ENCODE data around the gene LDAH.
"Not testable (repeated sequence)": the region's sequence is repeated elsewhere in the genome, so short reads cannot be mapped to it uniquely, and the experiment has no call there.

Gene LDAH

DNA sequence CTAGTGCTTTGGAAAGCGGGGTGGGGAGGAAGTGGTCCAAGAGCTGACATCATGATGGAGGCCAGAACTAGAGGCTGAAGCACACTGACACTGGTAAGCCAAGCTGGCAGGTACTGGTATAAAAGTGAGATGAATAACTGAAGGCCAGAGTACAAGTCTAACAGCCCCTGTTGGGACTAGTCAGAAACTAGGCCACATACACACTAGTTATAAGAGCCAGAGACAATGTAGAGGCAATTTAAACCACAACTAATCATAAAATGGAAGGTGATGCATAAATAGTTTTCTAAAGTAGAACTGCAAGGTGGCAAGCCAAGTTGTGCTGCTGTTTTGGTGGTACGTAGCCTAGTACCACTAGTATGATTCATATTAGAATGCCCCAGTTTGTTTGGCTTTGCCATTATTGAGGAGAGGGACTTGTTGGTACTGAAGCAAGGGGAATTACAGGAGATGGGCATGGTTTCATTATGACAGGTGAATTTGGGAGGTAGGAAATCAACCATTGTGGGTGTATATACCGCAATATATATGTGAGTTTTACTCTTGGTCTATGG is 98.3 kb downstream of the LDAH start:
- in situ Hi-C loops (cut with MboI; ENCODE audit: low sequenced_read_pairs), result no loop called here

DNA sequence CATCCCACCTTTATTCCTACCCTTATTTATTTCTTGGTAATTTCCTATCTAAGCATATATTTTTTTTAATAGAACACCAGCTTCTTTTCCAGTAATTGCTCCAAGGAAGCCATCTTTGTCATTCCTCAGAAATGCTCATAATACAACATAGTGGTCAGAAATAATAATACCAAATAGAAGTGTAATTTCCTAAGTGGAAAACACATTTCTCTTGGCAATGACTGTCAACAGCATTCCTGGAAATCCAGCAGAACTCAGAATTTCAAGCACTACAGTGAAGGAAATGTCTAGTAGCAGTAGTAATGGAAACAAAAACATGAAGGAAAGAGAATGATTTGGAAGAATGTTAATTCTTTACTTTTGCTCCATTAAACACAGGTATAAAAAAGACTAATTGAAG is 99.4 kb downstream of the LDAH start:
- in situ Hi-C loops (cut with MboI; ENCODE audit: low sequenced_read_pairs), result no loop called here

DNA sequence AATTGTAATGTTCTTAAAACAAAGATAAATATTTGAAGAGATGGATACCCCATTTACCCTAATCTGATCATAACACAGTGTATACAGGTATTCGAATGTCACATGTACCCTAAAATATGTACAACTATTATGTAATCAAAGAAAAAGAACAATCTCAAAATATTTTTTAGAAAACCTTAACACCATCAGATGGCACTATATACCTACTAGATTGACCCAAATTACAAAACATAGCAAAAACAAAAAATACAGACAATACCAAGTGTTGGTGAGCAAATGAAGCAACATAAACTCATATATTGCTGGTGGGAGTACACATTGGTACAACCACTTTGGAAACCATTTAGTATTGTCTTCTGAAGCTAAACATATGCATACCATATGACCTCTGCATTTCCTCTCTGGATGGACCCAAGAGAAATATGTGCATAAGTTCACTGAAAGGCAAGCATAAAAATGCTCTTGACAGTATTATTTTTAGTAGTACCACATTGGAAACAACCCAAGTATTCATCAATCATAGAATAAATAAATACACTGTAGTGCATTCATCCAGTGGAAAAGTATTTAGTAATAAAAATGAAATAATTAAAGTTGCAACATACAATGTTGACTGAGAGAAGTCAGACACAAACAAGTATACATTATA is 100.2 kb downstream of the LDAH start:
- in situ Hi-C loops (cut with MboI; ENCODE audit: low sequenced_read_pairs), result no loop called here

DNA sequence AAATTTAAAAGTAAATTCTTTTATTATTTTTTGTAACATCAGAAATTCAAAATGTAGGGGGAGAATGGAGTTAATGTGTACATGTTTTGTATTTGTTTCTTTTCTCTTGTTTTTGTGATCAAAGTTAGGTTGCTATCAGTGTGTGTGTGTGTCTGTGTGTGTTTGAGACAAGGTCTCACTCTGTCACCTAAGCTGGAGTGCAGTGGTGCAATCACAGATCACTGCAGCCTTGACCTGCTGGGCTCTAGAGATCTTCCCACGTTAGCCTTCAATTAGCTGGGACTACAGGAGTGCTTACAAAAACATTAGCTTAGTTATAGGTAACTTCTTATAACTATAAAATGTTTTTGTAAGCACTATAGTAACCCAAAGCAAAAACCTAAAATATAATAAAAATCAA is 105.3 kb downstream of the LDAH start:
- in situ Hi-C loops (cut with MboI; ENCODE audit: low sequenced_read_pairs), result no loop called here

DNA sequence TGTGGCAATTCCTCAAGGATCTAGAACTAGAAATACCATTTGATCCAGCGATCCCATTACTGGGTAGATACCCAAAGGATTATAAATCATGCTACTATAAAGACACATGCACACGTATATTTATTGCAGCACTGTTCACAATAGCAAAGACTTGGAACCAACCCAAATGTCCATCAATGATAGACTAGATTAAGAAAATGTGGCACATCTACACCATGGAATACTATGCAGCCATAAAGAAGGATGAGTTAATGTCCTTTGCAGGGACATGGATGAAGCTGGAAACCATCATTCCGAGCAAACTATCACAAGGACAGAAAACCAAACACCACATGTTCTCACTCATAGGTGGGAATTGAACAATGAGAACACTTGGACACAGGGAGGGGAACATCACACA is 106.7 kb downstream of the LDAH start:
- in situ Hi-C loops (cut with MboI; ENCODE audit: low sequenced_read_pairs), result not testable (repeated sequence)

DNA sequence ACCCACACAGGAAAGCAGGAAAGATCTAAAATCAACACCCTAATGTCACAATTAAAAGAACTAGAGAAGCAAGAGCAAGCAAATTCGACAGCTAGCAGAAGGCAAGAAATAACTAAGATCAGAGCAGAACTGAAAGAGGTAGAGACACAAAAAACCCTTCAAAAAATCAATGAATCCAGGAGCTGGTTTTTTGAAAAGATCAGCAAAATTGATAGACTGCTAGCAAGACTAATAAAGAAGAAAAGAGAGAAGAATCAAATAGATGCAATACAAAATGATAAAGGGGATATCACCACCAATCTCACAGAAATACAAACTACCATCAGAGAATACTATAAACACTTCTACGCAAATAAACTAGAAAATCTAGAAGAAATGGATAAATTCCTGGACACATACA is 108.5 kb downstream of the LDAH start:
- in situ Hi-C loops (cut with MboI; ENCODE audit: low sequenced_read_pairs), result not testable (repeated sequence)

DNA sequence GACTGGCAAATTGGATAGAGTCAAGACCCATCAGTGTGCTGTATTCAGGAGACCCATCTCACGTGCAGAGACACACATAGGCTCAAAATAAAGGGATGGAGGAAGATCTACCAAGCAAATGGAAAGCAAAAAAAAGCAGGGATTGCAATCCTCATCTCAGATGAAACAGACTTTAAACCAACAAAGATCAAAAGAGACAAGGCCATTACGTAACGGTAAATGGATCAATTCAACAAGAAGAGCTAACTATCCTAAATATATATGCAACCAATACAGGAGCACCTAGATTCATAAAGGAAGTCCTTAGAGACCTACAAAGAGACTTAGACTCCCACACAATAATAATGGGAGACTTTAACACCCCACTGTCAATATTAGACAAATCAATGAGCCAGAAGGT is 109.3 kb downstream of the LDAH start:
- in situ Hi-C loops (cut with MboI; ENCODE audit: low sequenced_read_pairs), result not testable (repeated sequence)

DNA sequence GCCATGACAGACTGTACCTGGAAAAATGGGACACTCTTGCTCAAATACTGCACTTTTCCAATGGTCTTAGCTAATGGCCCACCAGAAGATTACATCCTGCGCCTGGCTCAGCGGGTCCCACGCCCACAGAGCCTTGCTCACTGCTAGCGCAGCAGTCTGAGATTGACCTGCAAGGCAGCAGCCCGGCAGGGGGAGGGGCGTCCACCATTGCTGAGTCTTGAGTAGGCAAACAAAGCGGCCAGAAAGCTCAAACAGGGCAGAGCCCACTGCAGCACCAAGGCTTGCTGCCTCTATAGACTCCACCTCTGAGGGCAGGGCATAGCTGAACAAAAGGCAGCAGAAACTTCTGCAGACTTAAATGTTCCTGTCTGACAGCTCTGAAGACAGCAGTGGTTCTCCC is 111.3 kb downstream of the LDAH start:
- in situ Hi-C loops (cut with MboI; ENCODE audit: low sequenced_read_pairs), result not testable (repeated sequence)

DNA sequence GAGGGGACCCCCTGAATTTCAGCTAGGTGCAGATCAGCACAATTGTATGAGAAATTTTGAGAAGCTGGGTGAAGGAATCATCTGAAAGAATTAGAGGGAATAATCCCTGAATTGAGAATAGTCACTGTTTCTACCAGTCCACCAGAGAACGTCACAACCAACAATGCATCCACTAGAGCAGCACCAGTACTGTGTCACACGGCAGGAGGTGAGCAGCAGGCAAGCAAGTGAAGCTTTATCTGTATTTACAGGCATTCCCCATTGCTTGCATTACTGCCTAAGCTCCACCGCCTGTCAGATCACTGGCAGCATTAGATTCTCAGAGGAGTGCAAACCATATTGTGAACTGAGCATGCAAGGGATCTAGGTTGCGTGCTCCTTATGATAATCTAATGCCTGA is 115.3 kb downstream of the LDAH start:
- in situ Hi-C loops (cut with MboI; ENCODE audit: low sequenced_read_pairs), result no loop called here

DNA sequence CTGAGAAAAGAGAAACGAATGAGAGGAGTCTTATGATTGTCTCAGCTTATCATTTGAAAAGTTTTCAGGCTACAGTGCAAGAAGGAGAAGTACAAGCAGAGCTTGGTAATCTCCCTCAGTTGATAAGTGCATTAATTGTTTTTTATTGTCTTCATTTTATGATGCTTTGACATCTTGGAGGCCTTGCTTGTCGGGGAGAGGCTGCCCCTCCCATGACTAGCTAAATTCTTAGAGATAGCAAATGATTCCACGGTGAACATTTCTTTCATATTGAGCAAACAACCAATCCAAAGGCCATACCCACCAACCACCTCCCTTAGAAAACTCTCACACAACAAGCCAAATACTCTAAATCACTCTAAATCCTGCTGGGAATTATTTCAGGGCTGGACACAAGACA is 116.1 kb downstream of the LDAH start:
- in situ Hi-C loops (cut with MboI; ENCODE audit: low sequenced_read_pairs), result no loop called here

DNA sequence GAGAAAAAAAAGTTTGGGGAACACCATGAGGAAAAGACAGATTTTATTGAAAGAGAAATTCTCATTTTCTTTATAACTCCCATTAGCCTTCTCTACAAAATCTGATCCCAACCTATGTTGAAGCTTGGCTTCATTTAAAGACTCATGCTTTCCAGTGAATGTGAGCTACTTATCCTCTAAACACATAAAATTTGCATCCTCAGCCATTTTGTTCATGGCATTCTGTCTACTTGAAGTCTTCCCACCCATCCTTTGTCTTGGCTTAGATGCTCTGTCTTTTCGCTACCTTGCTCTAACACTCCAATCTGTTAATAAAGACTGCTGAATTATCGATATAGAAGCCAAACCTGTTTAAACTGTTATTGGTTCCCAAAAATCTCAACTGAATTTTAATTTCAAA is 116.7 kb downstream of the LDAH start:
- in situ Hi-C loops (cut with MboI; ENCODE audit: low sequenced_read_pairs), result no loop called here

DNA sequence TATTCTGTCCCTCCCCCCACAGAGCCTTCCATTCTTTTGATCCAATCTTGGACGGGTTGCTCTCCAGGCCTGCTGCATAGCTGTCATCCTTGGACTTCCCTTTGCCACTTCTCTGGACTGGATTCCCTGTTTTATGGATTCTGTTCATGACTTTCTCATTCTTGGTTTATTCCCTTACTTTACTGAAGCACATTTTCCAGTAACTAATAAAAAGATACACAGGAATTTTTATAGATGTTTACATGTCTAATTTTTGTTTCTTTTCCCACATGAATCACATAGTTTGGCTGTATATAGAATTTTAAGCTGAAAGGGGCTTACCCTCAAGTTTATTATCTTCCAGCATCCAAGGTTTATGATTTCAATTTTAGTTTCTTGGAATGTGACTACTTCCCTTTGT is 118.0 kb downstream of the LDAH start:
- in situ Hi-C loops (cut with MboI; ENCODE audit: low sequenced_read_pairs), result no loop called here

DNA sequence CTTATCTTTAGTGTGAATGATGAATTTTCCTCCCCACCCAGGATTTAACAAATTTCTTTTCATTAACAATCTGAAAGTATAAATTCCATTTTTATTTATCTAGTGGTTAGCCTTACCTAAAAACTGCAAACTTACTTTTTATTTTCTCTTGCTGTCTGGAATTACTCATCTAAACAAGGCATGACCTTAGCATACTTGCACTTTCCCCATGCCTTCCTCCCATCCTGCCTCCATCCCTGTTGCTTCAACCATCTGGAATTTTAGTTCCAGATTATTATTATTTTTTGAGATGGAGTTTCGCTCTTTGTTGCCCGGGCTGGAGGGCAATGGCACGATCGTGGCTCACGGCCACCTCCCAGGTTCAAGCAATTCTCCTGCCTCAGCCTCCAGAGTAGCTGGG is 120.3 kb downstream of the LDAH start:
- in situ Hi-C loops (cut with MboI; ENCODE audit: low sequenced_read_pairs), result no loop called here

DNA sequence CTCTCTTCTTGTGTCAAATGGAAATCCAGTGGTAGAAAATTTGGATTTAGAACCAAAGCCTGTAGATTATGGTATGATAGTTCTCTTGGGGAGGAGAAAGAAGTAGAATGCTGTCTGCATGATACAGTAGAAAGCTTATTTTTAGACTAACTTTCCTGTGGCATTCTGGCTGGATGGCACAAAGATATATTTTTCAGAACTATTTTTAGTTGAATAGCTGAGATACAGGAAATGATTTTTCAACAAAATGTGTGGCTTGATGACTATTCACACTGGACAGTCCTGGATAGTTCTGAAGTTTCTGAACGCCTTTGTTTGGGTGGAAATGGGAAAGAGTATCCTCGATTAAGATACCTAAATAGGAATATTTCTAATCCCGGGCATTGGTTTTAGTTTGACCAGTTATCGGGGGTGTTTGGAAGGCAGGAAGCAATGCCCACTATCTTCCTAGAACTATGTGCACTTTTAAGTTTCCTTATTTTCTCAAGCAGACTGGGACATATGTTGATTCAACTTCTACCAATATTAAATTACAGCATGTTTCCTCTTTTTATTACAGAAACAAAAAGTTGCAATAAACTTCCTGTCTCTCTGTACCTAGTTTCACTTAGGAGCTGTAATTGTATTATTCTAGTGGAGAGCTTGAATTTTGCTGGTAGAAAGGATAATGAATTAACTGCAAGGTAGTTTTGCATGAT is 123.8 kb downstream of the LDAH start:
- in situ Hi-C loops (cut with MboI; ENCODE audit: low sequenced_read_pairs), result no loop called here

DNA sequence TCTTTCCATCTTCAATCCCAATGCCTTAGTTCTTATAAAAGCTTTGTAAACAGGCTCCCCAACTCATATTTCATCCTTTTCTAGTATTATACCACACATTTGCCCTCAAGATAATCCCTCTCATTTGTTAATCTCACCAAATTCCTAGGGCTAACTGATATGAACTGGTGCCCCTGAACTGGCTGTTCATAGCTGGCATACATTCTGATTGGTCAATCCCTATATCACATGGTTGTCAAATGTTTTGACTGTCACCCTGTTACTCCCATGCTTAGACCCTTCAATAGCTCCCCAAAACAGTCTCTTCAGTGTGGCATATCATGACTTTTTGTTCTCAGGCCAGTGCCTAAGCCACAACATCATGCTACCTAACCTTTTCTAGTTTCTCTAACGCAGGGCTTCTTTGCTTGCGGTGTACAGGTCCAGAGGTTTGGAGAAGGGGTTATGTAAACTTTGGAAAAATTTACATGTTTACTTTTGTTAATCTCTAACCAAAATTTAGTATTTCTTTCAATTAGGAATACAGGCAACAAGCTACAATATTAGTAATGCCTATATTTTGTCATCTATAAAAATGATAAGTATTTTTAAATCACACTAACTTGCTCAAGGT is 125.5 kb downstream of the LDAH start:
- in situ Hi-C loops (cut with MboI; ENCODE audit: low sequenced_read_pairs), result no loop called here

DNA sequence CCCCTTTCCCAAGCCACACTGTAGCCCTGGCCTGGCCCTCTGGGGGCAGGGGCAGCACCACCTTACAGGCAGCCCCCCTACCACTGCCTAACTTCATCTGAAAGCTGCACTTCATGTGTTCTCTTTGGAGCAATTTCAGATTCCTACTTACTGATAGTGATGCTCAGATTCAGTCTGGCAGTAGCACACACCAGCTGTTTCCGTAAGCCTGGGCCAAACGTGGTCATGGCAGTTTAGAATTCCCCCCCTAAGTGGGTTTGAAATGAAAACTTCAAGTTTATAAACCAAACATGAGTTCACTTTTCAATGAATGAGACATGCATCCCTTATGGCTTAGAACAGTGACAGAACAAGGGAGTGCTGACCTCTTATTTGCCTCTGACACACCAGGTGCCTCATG is 126.5 kb downstream of the LDAH start:
- in situ Hi-C loops (cut with MboI; ENCODE audit: low sequenced_read_pairs), result no loop called here

DNA sequence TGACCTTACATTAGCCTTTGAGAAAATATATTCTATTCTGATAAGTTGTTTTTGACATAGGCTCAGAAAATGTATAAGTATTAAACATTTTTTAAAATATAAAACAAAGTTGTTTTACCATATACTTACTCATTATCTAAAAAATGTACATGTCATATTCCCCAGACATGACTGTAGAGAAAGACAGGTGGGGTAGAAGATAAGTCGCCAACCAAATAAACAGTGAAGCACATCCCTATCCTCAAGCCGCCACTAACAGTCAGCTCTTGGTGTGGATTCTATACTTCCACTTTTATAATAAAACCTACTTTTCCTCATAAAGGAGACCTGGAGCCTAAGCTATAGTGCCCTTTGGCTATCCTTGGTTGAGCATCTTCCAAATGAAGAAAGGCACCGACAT is 129.6 kb downstream of the LDAH start:
- in situ Hi-C loops (cut with MboI; ENCODE audit: low sequenced_read_pairs), result no loop called here

DNA sequence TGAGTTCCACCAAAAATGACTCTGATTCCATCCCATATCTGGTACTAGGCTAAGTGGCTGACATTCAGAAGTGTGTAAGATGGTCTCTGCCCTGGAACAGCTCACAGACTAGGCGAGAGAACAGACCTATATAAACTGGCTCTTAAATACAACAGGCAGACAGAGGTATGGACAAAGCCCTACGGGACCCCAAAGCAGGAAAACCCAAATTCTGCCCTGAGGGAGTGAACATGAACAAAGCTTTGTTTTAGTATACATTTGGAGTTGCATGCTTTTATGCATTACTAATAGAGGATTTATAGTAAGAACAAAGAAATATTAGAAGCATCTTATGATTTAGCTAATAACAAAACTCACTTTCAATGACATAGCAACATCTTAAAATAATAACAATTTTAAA is 130.8 kb downstream of the LDAH start:
- in situ Hi-C loops (cut with MboI; ENCODE audit: low sequenced_read_pairs), result no loop called here

DNA sequence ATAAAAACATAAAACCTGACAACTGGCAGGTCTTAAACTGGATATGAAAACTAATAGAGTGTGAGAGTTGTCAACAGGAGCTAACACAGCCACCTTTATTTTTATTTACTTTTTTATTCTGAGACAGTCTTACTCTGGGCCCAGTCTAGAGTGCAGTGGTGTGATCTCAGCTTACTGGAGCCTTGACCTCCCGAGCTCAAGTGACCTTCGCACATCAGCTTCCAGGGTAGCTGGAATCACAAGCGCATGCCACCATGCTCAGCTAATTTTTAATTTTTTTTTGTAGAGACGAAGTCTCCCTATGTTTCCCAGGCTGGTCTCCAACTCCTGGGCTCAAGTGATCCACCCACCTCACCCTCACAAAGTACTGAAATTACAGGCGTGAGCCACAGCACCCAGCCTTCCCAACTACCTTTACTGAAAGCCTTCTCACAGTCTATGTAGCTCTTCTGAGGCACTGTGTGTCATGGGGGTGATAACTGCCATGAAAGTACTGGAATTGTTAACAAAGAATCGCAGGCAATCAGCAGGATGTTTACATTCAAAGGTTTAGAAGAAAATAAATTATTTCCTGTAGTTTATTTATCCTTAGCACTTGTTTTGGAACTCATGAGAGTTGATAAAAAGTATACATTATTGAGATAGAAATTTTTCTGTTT is 131.7 kb downstream of the LDAH start:
- in situ Hi-C loops (cut with MboI; ENCODE audit: low sequenced_read_pairs), result no loop called here

DNA sequence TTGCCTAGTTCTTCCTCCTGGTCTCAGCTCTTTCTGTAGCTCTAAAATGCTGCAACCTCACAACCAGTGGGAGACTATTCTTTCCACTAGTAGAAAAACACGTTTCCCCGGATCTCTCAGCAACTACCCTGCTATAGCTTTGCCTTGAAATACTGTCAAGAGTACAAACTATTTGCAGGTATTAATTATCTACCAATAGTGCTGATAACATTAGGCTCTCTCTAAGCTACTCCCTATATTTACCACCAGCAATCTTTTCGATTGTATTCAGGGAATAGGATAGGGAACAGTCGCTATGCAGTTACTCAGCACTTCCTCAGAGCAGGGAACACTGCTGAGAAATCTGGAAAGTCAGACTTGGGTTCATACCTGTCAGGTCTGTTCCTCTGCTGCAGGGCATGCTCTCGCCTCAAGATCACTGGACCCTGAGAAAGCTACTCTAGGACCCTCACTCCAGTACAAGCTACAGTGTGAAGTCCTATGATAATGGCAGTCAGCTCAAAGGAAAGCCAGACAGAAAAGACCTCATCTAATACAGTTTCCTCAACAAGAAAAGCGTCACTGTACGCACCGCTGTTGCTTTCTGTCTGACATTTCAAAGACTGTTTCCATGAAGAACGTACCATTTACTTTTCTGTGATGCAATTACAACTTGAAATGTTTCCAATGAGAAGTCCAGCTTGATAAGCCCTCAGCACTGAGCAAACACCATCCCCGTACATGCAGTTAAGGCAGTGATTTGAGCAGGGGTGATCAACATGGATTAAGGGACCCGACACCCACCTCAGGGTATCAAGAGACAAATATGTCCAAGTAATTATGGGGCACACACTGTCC is 133.3 kb downstream of the LDAH start:
- in situ Hi-C loops (cut with MboI; ENCODE audit: low sequenced_read_pairs), result no loop called here
